Gastroesophageal sphincter (tissue), 4 donors: ENCODE measurements around the gene PSME4. TPM values are rescaled to one million over a fixed set of nuclear protein-coding genes. Genes with fewer than 3 reads are reported as not detected.

Experiments
- ATAC-seq: fragments of 150-250 bp; one replicate; pipeline ENCODE4 v1.9.1; 2016; ENCODE audit warnings: mild to moderate bottlenecking, moderate library complexity
- H3K27ac ChIP-seq, 4 donors: fragments of 200-600 bp; sonication (generic) in 3 of 4; 1 replicate in 3 of 4; 2 replicates in 1 of 4; pipeline ENCODE4 v1.5.1; 2016 to 2019
- H3K27me3 ChIP-seq: fragments of 200-600 bp; sonication (generic); one replicate; pipeline ENCODE4 v1.5.1; 2019
- H3K36me3 ChIP-seq, 2 donors: fragments of 200-600 bp; sonication (generic); one replicate each; pipeline ENCODE4 v1.5.1; 2019; ENCODE audit warnings: control low read depth in 1 of 2
- H3K4me1 ChIP-seq, 3 donors: fragments of 200-600 bp; sonication (generic); 1 replicate in 2 of 3; 2 replicates in 1 of 3; pipeline ENCODE4 v1.5.1; 2016 to 2019; ENCODE audit warnings: control low read depth in 2 of 3
- H3K4me3 ChIP-seq, 2 donors: fragments of 200-600 bp; sonication (generic); one replicate each; pipeline ENCODE4 v1.5.1; 2019; ENCODE audit warnings: mild to moderate bottlenecking in 1 of 2, moderate library complexity in 1 of 2
- H3K9me3 ChIP-seq, 3 donors: fragments of 200-600 bp; sonication (generic); one replicate each; pipeline ENCODE4 v1.5.1; 2017 to 2019; ENCODE audit warnings: control low read depth in 2 of 3
- EP300 ChIP-seq: sonication (generic); formaldehyde crosslinking; IDR thresholded peaks from one replicate; pipeline ENCODE4 v1.6.1; 2017; ENCODE audit warnings: antibody characterized with exemption, mild to moderate bottlenecking
- POLR2A ChIP-seq, 2 donors: fragments of 450-650 bp; IDR thresholded peaks; one replicate each; pipeline ENCODE4 v1.6.1; 2017; ENCODE audit warnings: antibody characterized with exemption in 2 of 2, mild to moderate bottlenecking in 2 of 2, moderate library complexity in 1 of 2
- POLR2AphosphoS5 ChIP-seq: sonication (generic); formaldehyde crosslinking; IDR thresholded peaks from one replicate; pipeline ENCODE4 v1.6.1; 2017; ENCODE audit warnings: antibody characterized with exemption
- WGBS, 2 donors: methylation state at CpG; one replicate each; pipeline ENCODE4 v1.1.5; 2018; ENCODE audit warnings: low coverage in 1 of 2; 5-methylcytosine and 5-hydroxymethylcytosine counted together
- total RNA-seq, 4 donors: library from RNA; depleted of rRNA; stranded (reverse); fragments of >200 nt; gene quantifications; one replicate each; pipeline ENCODE4 v1.1.0, GENCODE V29; 2016
- TF ChIP-seq, protein P1 (sequence below), 4 experiments: fragments of 200-600 bp in 2 of 4; fragments of 450-650 bp in 2 of 4; sonication (generic) in 1 of 4; IDR thresholded peaks; one replicate each; pipeline ENCODE4 v1.5.1; 2017 to 2019; ENCODE audit warnings: antibody characterized with exemption in 4 of 4, mild to moderate bottlenecking in 2 of 4, moderate library complexity in 2 of 4

Gene PSME4
- total RNA-seq, 4 donors from 2014 or later: 44.8 to 58.2 (median 49.4) TPM

GRCh38 chr2:53945538-53945937 lies 25.3 kb downstream of the PSME4 start:
- Histone ChIP-seq H3K4me1 (peaks cover 0 to 24% (median 2%) of the 10 kb centered on the region in 3 donors), H3K36me3 (peaks cover 4 to 32% of the 10 kb centered on the region in 2 donors), H3K27me3 (no peaks in the 10 kb centered on the region), H3K27ac (no peak overlapping the region), H3K9me3 (no peaks in the 10 kb centered on the region), H3K4me3 (no peak overlapping the region)
- ATAC-seq: no peak
- 95 to 100% methylated on average over 1 of the region's 1 CpG for WGBS, 2 donors
- TF ChIP-seq EP300 (no peak), POLR2AphosphoS5 (no peak), POLR2A (IDR thresholded peaks at IDR 0.05) (no peak)
- TF ChIP-seq, protein P1, sequence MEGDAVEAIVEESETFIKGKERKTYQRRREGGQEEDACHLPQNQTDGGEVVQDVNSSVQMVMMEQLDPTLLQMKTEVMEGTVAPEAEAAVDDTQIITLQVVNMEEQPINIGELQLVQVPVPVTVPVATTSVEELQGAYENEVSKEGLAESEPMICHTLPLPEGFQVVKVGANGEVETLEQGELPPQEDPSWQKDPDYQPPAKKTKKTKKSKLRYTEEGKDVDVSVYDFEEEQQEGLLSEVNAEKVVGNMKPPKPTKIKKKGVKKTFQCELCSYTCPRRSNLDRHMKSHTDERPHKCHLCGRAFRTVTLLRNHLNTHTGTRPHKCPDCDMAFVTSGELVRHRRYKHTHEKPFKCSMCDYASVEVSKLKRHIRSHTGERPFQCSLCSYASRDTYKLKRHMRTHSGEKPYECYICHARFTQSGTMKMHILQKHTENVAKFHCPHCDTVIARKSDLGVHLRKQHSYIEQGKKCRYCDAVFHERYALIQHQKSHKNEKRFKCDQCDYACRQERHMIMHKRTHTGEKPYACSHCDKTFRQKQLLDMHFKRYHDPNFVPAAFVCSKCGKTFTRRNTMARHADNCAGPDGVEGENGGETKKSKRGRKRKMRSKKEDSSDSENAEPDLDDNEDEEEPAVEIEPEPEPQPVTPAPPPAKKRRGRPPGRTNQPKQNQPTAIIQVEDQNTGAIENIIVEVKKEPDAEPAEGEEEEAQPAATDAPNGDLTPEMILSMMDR (IDR thresholded peaks at IDR 0.05): no peak

- 86 to 89% methylated on average over 1 of the region's 1 CpG for WGBS, 2 donors
- TF ChIP-seq POLR2A (IDR thresholded peaks at IDR 0.05) (no peak), EP300 (no peak), POLR2AphosphoS5 (no peak)
- TF ChIP-seq, protein P1 (IDR thresholded peaks at IDR 0.05): no peak
- ATAC-seq: no peak
- H3K36me3 ChIP-seq: peaks cover 4 to 32% of the 10 kb centered on the region in 2 donors
- H3K9me3 ChIP-seq: no peaks in the 10 kb centered on the region
- no peaks in the 10 kb centered on the region for H3K27me3 ChIP-seq
- H3K4me3 ChIP-seq: no peak overlapping the region
- peaks cover 0 to 19% (median 2%) of the 10 kb centered on the region in 3 donors for H3K4me1 ChIP-seq
- H3K27ac ChIP-seq: no peak overlapping the region
Measured at GRCh38 chr2:53944542-53944941, 26.3 kb downstream of the PSME4 start.

- no peak overlapping the region for H3K27ac ChIP-seq
- no peak overlapping the region for H3K4me3 ChIP-seq
- no peak for TF ChIP-seq POLR2A (IDR thresholded peaks at IDR 0.05)
- no peak for TF ChIP-seq POLR2AphosphoS5
- TF ChIP-seq, protein P1 (IDR thresholded peaks at IDR 0.05): no peak
- TF ChIP-seq EP300: no peak
- peaks cover 4 to 25% of the 10 kb centered on the region in 2 donors for H3K36me3 ChIP-seq
- peaks cover 0 to 15% (median 2%) of the 10 kb centered on the region in 3 donors for H3K4me1 ChIP-seq
- no peak for ATAC-seq
- 75 to 84% methylated on average over 1 of the region's 1 CpG for WGBS, 2 donors
- H3K9me3 ChIP-seq: no peaks in the 10 kb centered on the region
- H3K27me3 ChIP-seq: no peaks in the 10 kb centered on the region
Measured at GRCh38 chr2:53942280-53942679, 28.5 kb downstream of the PSME4 start.

GRCh38 chr2:53941749-53942148 lies 29.0 kb downstream of the PSME4 start:
- WGBS, 2 donors: 90 to 91% methylated on average over 5 of the region's 5 CpGs
- no peak for TF ChIP-seq POLR2AphosphoS5
- Histone ChIP-seq H3K36me3 (peaks cover 3 to 25% of the 10 kb centered on the region in 2 donors), H3K27me3 (no peaks in the 10 kb centered on the region), H3K4me3 (no peak overlapping the region), H3K9me3 (no peaks in the 10 kb centered on the region), H3K27ac (no peak overlapping the region), H3K4me1 (peaks cover 0 to 15% (median 2%) of the 10 kb centered on the region in 3 donors)
- ATAC-seq: no peak

GRCh38 chr2:53939656-53940055 lies 31.1 kb downstream of the PSME4 start:
- Histone ChIP-seq H3K9me3 (no peaks in the 10 kb centered on the region), H3K4me3 (no peak overlapping the region), H3K27ac (no peak overlapping the region), H3K36me3 (peaks cover 0 to 35% of the 10 kb centered on the region in 2 donors), H3K27me3 (no peaks in the 10 kb centered on the region), H3K4me1 (no peaks in the 10 kb centered on the region)
- 89 to 90% methylated on average over 4 of the region's 4 CpGs for WGBS, 2 donors
- ATAC-seq: no peak
- TF ChIP-seq POLR2A (IDR thresholded peaks at IDR 0.05) (no peak), POLR2AphosphoS5 (no peak), EP300 (no peak)
- TF ChIP-seq, protein P1 (IDR thresholded peaks at IDR 0.05): no peak
